Body of pancreas (tissue), 4 donors: Measurements from ENCODE around the gene AURKAIP1.

Experiments used
- POLR2A ChIP-seq, 3 donors: fragments of 450-650 bp; IDR thresholded peaks; one replicate each; pipeline ENCODE4 v1.6.1; 2016; ENCODE audit warnings: antibody characterized with exemption in 3 of 3, mild to moderate bottlenecking in 2 of 3
- TF ChIP-seq, protein P1 (sequence below), 7 experiments: fragments of 450-650 bp in 4 of 7; fragments of 200-600 bp in 3 of 7; sonication (generic) in 3 of 7; IDR thresholded peaks; one replicate each; pipeline ENCODE4 v1.5.1; 2016 to 2019; ENCODE audit warnings: antibody characterized with exemption in 7 of 7

DNA sequence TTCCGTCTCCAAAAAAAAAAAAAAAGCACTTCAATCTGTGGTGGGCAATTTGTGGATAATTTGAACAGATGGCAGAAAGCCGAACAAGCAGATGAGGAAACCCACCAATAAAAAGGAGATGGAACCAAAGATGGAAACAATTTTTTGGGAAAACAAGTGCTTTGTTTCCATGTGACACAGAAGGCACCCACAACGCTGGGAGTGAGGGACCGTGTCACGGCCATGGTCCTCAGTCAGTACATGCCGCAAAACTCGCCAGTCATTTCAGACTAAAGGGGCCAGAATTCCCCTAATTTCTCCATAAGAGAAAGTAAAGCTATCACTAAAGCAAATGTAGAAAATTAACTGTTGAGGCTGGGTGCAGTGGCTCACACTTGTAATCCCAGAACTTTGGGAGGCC lies 19.1 kb upstream of the AURKAIP1 start:
- TF ChIP-seq, protein P1, sequence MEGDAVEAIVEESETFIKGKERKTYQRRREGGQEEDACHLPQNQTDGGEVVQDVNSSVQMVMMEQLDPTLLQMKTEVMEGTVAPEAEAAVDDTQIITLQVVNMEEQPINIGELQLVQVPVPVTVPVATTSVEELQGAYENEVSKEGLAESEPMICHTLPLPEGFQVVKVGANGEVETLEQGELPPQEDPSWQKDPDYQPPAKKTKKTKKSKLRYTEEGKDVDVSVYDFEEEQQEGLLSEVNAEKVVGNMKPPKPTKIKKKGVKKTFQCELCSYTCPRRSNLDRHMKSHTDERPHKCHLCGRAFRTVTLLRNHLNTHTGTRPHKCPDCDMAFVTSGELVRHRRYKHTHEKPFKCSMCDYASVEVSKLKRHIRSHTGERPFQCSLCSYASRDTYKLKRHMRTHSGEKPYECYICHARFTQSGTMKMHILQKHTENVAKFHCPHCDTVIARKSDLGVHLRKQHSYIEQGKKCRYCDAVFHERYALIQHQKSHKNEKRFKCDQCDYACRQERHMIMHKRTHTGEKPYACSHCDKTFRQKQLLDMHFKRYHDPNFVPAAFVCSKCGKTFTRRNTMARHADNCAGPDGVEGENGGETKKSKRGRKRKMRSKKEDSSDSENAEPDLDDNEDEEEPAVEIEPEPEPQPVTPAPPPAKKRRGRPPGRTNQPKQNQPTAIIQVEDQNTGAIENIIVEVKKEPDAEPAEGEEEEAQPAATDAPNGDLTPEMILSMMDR (IDR thresholded peaks at IDR 0.05): no peak
- no peak for TF ChIP-seq POLR2A (IDR thresholded peaks at IDR 0.05)
